Memory B cell (primary cell): ENCODE measurements around the gene RASL12.
A peak's percentile ranks its signal among the peaks of the same experiment; 100 is the strongest.
"Not testable (repeated sequence)": the region's sequence is repeated elsewhere in the genome, so short reads cannot be mapped to it uniquely, and the experiment has no call there.

Experiments used
- ATAC-seq: fragments of 150-1000 bp; cut with Tn5 transposase; 2 replicates; pipeline ENCODE4 v1.10.0; 2021; ENCODE audit warnings: low read depth, mild to moderate bottlenecking, moderate library complexity
- DNase-seq, 2 donors: peaks; one replicate each; pipeline ENCODE4 v3.0.0; 2022; ENCODE audit warnings: low spot score in 2 of 2
- H3K27ac Mint-ChIP-seq: one replicate; pipeline ENCODE4 v1.8.0; 2022; ENCODE audit warnings: mild to moderate bottlenecking, moderate library complexity, mixed read lengths
- H3K27me3 Mint-ChIP-seq: one replicate; pipeline ENCODE4 v1.8.0; 2022; ENCODE audit warnings: mixed read lengths
- H3K36me3 Mint-ChIP-seq: one replicate; pipeline ENCODE4 v1.8.0; 2022; ENCODE audit warnings: mild to moderate bottlenecking, mixed read lengths
- H3K4me1 Mint-ChIP-seq: one replicate; pipeline ENCODE4 v1.8.0; 2022; ENCODE audit warnings: mixed read lengths
- H3K4me3 Mint-ChIP-seq: one replicate; pipeline ENCODE4 v1.8.0; 2022; ENCODE audit warnings: mild to moderate bottlenecking, moderate library complexity, mixed read lengths
- H3K9me3 Mint-ChIP-seq: one replicate; pipeline ENCODE4 v1.8.0; 2022; ENCODE audit warnings: mixed read lengths

The RASL12 gene

GRCh38 chr15:65096481-65097385, 28.9 kb upstream of the RASL12 start:
- H3K4me1 Mint-ChIP-seq, result peaks cover 5% of the 10 kb centered on the region
- ATAC-seq (no peak), DNase-seq (no peak)
- peaks cover 24% of the 10 kb centered on the region for H3K36me3 Mint-ChIP-seq
- H3K4me3 Mint-ChIP-seq, result no peak overlapping the region
- no peaks in the 10 kb centered on the region for H3K9me3 Mint-ChIP-seq
- H3K27me3 Mint-ChIP-seq, result no peaks in the 10 kb centered on the region
- H3K27ac Mint-ChIP-seq, result no peak overlapping the region

GRCh38 chr15:65095747-65096104, 27.9 kb upstream of the RASL12 start:
- peaks cover 18% of the 10 kb centered on the region for H3K36me3 Mint-ChIP-seq
- DNase-seq (no peak), ATAC-seq (no peak)
- H3K9me3 Mint-ChIP-seq, result no peaks in the 10 kb centered on the region
- H3K4me3 Mint-ChIP-seq, result no peak overlapping the region
- H3K4me1 Mint-ChIP-seq, result no peaks in the 10 kb centered on the region
- H3K27me3 Mint-ChIP-seq, result no peaks in the 10 kb centered on the region
- H3K27ac Mint-ChIP-seq, result no peak overlapping the region

- Mint-ChIP-seq H3K27ac (peak overlapping the region; percentile 17), H3K36me3 (peaks cover 15% of the 10 kb centered on the region), H3K9me3 (no peaks in the 10 kb centered on the region), H3K27me3 (no peaks in the 10 kb centered on the region), H3K4me1 (no peaks in the 10 kb centered on the region), H3K4me3 (no peak overlapping the region)
- DNase-seq (no peak), ATAC-seq (no peak)
Observed at GRCh38 chr15:65095011-65095746, 27.4 kb upstream of the RASL12 start.

GRCh38 chr15:65094294-65094995, 26.7 kb upstream of the RASL12 start:
- Mint-ChIP-seq H3K27ac (no peak overlapping the region), H3K27me3 (no peaks in the 10 kb centered on the region), H3K36me3 (peaks cover 13% of the 10 kb centered on the region), H3K9me3 (no peaks in the 10 kb centered on the region), H3K4me3 (no peak overlapping the region), H3K4me1 (no peaks in the 10 kb centered on the region)
- DNase-seq (no peak), ATAC-seq (no peak)

GRCh38 chr15:65093793-65094170, 26.0 kb upstream of the RASL12 start:
- H3K27ac Mint-ChIP-seq, H3K9me3 Mint-ChIP-seq, H3K27me3 Mint-ChIP-seq, H3K36me3 Mint-ChIP-seq, H3K4me1 Mint-ChIP-seq, H3K4me3 Mint-ChIP-seq, DNase-seq, ATAC-seq: not testable (repeated sequence)

GRCh38 chr15:65092911-65093792, 25.4 kb upstream of the RASL12 start:
- H3K27ac Mint-ChIP-seq, result no peak overlapping the region
- no peak for DNase-seq
- H3K9me3 Mint-ChIP-seq, result no peaks in the 10 kb centered on the region
- no peak for ATAC-seq
- H3K27me3 Mint-ChIP-seq, result no peaks in the 10 kb centered on the region
- H3K36me3 Mint-ChIP-seq, result peaks cover 3% of the 10 kb centered on the region
- H3K4me1 Mint-ChIP-seq, result no peaks in the 10 kb centered on the region
- no peak overlapping the region for H3K4me3 Mint-ChIP-seq

GRCh38 chr15:65091946-65092770, 24.4 kb upstream of the RASL12 start:
- no peaks in the 10 kb centered on the region for H3K9me3 Mint-ChIP-seq
- peaks cover 2% of the 10 kb centered on the region for H3K4me1 Mint-ChIP-seq
- no peaks in the 10 kb centered on the region for H3K36me3 Mint-ChIP-seq
- H3K4me3 Mint-ChIP-seq, result no peak overlapping the region
- no peaks in the 10 kb centered on the region for H3K27me3 Mint-ChIP-seq
- no peak for DNase-seq
- no peak for ATAC-seq
- no peak overlapping the region for H3K27ac Mint-ChIP-seq

GRCh38 chr15:65089206-65089824, 21.5 kb upstream of the RASL12 start:
- no peak overlapping the region for H3K27ac Mint-ChIP-seq
- peaks cover 7% of the 10 kb centered on the region for H3K27me3 Mint-ChIP-seq
- no peaks in the 10 kb centered on the region for H3K9me3 Mint-ChIP-seq
- ATAC-seq (no peak), DNase-seq (no peak)
- H3K36me3 Mint-ChIP-seq, result no peaks in the 10 kb centered on the region
- peaks cover 2% of the 10 kb centered on the region for H3K4me1 Mint-ChIP-seq
- H3K4me3 Mint-ChIP-seq, result no peak overlapping the region

- Mint-ChIP-seq H3K4me1 (peaks cover 2% of the 10 kb centered on the region), H3K36me3 (no peaks in the 10 kb centered on the region), H3K27ac (no peak overlapping the region), H3K4me3 (no peak overlapping the region), H3K9me3 (no peaks in the 10 kb centered on the region), H3K27me3 (peaks cover 13% of the 10 kb centered on the region)
- DNase-seq (no peak), ATAC-seq (no peak)
Observed at GRCh38 chr15:65088643-65089021, 20.8 kb upstream of the RASL12 start.

- peaks cover 13% of the 10 kb centered on the region for H3K27me3 Mint-ChIP-seq
- H3K36me3 Mint-ChIP-seq, result no peaks in the 10 kb centered on the region
- H3K4me1 Mint-ChIP-seq, result peaks cover 2% of the 10 kb centered on the region
- H3K4me3 Mint-ChIP-seq, result no peak overlapping the region
- no peak overlapping the region for H3K27ac Mint-ChIP-seq
- ATAC-seq (no peak), DNase-seq (no peak)
- H3K9me3 Mint-ChIP-seq, result no peaks in the 10 kb centered on the region
Observed at GRCh38 chr15:65087873-65088642, 20.3 kb upstream of the RASL12 start.

- no peaks in the 10 kb centered on the region for H3K9me3 Mint-ChIP-seq
- H3K27ac Mint-ChIP-seq, result no peak overlapping the region
- no peak for DNase-seq
- peaks cover 19% of the 10 kb centered on the region for H3K27me3 Mint-ChIP-seq
- H3K4me3 Mint-ChIP-seq, result no peak overlapping the region
- no peaks in the 10 kb centered on the region for H3K36me3 Mint-ChIP-seq
- no peak for ATAC-seq
- H3K4me1 Mint-ChIP-seq, result peaks cover 6% of the 10 kb centered on the region
Observed at GRCh38 chr15:65087411-65087810, 19.6 kb upstream of the RASL12 start.

- no peaks in the 10 kb centered on the region for H3K9me3 Mint-ChIP-seq
- no peak overlapping the region for H3K27ac Mint-ChIP-seq
- peaks cover 6% of the 10 kb centered on the region for H3K4me1 Mint-ChIP-seq
- H3K27me3 Mint-ChIP-seq, result peaks cover 21% of the 10 kb centered on the region
- DNase-seq (no peak), ATAC-seq (peak; percentile 51)
- H3K4me3 Mint-ChIP-seq, result no peak overlapping the region
- H3K36me3 Mint-ChIP-seq, result no peaks in the 10 kb centered on the region
Observed at GRCh38 chr15:65086680-65087111, 18.9 kb upstream of the RASL12 start.
